GM18858 (cell line): ENCODE measurements around the gene GRK5.
"Not testable (repeated sequence)": the region's sequence is repeated elsewhere in the genome, so short reads cannot be mapped to it uniquely, and the experiment has no call there.

ENCODE experiments used
- ATAC-seq: cut with Tn5 transposase; IDR thresholded peaks from one replicate; pipeline ENCODE4 v1.9.1; 2021; ENCODE audit not compliant: unreplicated experiment

The GRK5 gene

GRCh38 chr10:119248184-119248583 lies 40.8 kb downstream of the GRK5 start:
- ATAC-seq: no peak

GRCh38 chr10:119248681-119249080 lies 41.3 kb downstream of the GRK5 start:
- ATAC-seq: no peak

- no peak for ATAC-seq
These were observed 43.4 kb downstream of the GRK5 start for GRCh38 chr10:119250641-119251314.

- no peak for ATAC-seq
These were observed 43.9 kb downstream of the GRK5 start for GRCh38 chr10:119251315-119251708.

- ATAC-seq: no peak
These were observed 44.7 kb downstream of the GRK5 start for GRCh38 chr10:119252051-119252465.

- no peak for ATAC-seq
These were observed 45.2 kb downstream of the GRK5 start for GRCh38 chr10:119252470-119253151.

- no peak for ATAC-seq
These were observed 46.2 kb downstream of the GRK5 start for GRCh38 chr10:119253433-119254174.

GRCh38 chr10:119254335-119254734 lies 47.0 kb downstream of the GRK5 start:
- ATAC-seq: no peak

- ATAC-seq: no peak
These were observed 48.7 kb downstream of the GRK5 start for GRCh38 chr10:119256030-119256429.

- ATAC-seq: no peak
These were observed 49.5 kb downstream of the GRK5 start for GRCh38 chr10:119256897-119257296.

GRCh38 chr10:119257899-119258419 lies 50.6 kb downstream of the GRK5 start:
- ATAC-seq: no peak

- ATAC-seq: no peak
These were observed 52.0 kb downstream of the GRK5 start for GRCh38 chr10:119259345-119259744.

GRCh38 chr10:119261016-119261415 lies 53.6 kb downstream of the GRK5 start:
- ATAC-seq: not testable (repeated sequence)

GRCh38 chr10:119263951-119264617 lies 56.7 kb downstream of the GRK5 start:
- ATAC-seq: no peak

- ATAC-seq: no peak
These were observed 58.3 kb downstream of the GRK5 start for GRCh38 chr10:119265691-119266090.

GRCh38 chr10:119267384-119267783 lies 60.0 kb downstream of the GRK5 start:
- no peak for ATAC-seq

- ATAC-seq: no peak
These were observed 61.1 kb downstream of the GRK5 start for GRCh38 chr10:119268428-119268827.

- peak; percentile 78 for ATAC-seq
These were observed 61.6 kb downstream of the GRK5 start for GRCh38 chr10:119268871-119269506.

GRCh38 chr10:119269737-119270136 lies 62.4 kb downstream of the GRK5 start:
- no peak for ATAC-seq

- peak; percentile 28 for ATAC-seq
These were observed 63.5 kb downstream of the GRK5 start for GRCh38 chr10:119270762-119271366.
